GM18508 (cell line): ENCODE results near the gene PRDM1.

Experiments
- ATAC-seq: cut with Tn5 transposase; IDR thresholded peaks from one replicate; pipeline ENCODE4 v1.9.1; 2021; ENCODE audit warnings: moderate number of reproducible peaks; ENCODE audit not compliant: insufficient read depth, unreplicated experiment

The PRDM1 gene

DNA sequence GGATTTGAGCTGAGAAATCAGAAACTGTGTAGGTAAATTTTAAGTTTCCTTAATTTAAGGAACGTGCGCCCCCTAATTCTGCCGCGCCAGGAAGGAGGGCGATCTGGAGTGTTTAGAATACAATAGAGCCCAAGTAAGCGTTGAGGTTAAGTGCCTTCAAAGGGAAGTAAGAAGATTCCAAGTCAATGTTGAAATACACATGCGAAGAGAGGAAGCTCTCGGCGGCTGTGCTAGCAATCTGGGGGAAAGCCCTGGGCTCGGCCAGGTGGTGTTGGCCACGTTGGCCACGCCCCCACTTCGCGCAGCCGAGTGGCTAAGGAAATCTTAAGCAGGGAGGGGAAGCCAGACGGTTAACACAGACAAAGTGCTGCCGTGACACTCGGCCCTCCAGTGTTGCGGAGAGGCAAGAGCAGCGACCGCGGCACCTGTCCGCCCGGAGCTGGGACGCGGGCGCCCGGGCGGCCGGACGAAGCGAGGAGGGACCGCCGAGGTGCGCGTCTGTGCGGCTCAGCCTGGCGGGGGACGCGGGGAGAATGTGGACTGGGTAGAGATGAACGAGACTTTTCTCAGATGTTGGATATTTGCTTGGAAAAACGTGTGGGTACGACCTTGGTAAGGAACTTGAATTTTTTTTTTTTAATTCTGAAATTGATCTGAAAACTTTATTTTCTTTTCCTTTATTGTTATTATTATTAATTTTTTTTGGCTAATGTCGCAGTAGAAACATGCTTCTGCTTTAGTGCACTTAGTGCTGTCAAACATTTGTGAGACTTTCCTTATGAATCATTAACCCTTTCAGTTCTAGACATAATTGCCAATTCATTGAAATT lies at the start of gene PRDM1:
Gene PRDM1 (plus strand): TSS at position 353 of the 830 bp plus-strand sequence. CDS start 218 bp downstream, at position 571.
- ATAC-seq, result peak; percentile 52

DNA sequence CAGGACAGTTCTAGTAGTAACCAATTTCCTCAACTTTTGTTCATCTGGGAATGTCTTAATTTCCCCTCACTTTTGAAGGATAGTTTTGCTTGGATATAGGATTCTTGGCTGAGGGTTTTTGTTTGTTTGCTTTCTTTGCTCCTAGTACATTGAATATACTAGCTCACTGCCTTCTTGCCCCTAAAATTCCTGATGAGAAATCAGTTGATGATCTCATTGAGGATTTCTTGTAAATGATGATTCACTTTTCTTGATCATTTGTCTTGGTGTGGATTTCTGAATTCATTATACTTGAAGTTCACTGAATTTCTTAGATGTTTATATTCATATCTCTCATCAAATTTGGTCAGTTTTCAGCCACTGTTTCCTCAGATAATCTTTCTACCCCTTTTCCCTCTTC lies 49.1 kb upstream of the PRDM1 start:
- ATAC-seq, result no peak

DNA sequence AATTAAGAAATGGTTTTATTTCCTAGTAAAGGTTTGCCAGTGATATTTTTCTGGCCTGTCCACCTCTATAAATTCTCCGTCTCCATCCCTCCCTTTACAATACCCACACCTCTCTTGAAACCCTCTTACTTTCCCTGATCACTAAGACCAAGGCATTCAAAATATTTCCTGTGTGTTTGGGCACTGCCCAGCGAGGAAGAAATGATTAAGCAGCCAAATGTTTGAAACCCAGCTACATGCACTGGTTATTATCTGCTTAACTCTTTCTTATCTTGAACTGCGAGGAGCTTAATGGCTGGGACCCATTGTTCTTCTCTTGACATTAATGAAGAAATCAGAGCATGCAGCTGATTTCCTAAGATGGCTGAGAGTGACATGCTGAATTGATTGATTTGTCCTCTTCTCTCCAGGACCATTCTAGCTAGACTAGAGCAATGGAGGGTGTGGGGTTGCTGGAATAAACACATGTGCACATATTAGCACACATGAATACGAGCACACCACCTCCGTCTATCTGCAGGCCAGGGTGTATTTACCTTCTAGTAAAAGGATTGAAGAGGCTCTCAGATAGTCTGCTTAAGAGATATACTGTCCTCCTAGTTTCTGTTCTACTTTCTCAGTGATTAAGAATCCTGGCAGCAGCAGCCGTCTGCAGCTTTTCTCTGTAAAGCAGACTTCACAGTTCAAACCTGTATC lies 46.1 kb upstream of the PRDM1 start:
- no peak for ATAC-seq

DNA sequence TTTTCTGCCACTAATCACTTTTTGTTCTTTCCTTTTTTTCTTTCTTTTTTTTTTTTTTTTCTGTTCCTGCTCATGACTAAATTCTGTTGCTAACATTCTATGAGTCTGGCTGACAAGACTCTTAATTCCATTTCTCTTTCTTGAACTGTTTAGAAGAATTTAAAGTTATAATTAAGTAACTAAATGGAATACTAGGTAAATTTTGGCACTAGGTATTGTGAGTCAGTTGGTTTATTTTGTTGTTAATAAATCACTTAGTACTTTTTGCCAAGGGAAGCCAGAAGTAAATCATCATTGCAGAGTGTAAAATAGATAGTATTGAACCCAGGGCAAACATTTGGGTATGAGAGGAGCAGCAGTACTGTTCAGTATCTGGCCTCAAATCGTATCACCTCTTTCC lies 42.0 kb upstream of the PRDM1 start:
- ATAC-seq, result no peak

DNA sequence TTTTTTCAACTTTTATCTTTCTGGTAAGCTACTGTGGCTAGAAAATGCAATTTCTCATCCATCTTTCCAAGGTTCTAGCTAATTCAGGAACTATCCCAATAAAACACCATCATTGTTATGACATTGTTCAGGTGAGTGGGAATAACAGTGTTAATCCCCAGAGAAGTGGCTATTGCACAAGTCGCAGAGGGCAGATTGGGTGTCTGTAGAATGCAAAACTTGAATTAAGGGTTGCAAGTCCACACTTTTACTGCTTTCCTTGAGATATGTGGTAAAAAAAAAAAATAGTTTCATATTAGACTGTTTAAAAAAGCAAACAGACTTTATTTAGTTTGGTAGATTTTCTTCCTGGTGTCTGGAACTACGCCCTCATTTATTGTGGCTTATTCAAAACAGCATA lies 41.1 kb upstream of the PRDM1 start:
- no peak for ATAC-seq

DNA sequence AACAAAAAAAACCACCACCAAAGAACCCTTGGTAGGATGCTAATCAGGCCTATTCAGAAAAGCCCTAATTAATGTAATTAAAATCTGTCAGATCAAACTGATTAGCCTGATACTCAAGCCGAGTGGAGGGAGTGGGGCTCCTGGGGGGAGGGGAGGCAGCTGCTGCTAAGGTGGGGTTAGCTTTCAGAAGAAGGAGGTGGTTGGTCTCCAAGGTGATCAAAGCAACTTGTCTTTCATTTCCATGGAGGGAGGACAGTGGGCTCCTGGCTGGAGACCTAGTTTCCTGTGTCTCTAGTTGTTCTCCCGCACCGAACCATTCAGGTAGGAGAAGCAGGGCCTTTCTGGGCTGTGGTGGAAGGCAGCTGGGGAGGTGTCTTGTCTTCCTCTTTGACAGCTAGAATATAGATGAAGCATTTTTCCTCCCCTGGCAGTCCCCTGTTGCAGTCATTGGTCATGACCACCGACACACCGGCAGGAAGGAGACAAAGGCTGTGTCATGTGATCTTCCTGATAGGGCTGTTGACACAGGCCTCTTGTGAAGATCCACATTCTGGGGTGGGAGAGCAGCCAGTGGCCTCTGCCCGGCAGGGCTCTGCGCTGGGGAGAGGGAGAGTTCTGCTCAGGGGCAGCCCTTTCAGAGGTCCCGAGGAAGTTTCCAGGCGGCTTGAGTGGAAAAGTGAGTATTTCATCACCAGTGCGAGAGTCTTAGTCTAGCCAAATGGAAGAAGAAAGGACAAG lies 39.9 kb upstream of the PRDM1 start:
- ATAC-seq, result no peak

DNA sequence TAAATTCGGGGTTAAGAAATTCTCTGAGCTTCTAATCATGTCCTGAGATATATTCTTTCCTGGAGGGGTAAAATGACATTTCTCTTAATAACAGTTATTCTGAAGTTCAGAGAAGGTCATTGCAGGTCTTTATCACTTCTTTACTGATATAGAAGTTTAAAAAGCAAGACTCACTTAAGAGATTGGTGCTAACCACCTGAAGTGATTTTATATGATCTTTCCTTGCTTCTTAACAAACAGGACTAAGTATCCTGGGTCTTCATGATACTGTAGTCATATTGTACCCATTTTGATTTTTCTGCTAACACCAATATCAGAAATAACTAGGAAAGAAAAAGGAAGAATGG lies 39.3 kb upstream of the PRDM1 start:
- ATAC-seq, result no peak

DNA sequence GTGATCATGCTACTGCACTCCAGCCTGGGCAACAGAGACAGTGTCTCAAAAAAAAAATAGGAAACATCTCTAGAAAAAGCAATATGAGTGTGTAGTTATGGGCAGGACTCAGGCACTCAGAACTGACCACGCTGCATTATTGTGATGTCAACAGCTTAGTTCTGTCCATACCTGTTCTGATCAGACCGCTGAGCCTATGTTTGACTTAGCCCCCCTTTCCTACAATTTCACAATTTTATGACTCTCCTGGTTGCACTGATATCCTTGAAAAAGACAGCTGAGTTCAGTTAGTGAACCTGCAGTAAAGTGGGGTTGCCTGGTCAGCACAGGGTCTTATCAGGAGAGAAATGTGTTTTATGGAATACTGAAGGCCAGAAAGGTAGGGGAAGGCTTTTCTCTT lies 37.8 kb upstream of the PRDM1 start:
- ATAC-seq, result no peak

DNA sequence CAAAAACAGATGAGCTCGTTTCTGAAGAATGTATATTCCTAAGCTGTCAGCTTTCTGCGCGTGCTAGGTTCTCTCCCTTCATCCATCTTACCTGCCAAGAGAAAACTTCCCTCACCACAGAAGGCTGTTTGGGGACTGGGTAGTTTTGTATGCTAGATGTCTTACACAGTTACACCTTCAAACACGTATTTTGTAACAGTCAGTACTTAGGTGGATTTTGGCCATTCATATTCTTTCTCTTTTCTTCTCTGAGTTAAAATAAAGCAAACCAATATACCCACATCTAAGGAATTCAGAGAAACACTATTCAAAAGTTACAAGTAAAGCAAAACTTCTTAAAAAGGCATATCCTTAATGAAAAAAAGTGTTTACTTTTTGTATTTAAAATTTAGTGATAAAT lies 35.6 kb upstream of the PRDM1 start:
- no peak for ATAC-seq

DNA sequence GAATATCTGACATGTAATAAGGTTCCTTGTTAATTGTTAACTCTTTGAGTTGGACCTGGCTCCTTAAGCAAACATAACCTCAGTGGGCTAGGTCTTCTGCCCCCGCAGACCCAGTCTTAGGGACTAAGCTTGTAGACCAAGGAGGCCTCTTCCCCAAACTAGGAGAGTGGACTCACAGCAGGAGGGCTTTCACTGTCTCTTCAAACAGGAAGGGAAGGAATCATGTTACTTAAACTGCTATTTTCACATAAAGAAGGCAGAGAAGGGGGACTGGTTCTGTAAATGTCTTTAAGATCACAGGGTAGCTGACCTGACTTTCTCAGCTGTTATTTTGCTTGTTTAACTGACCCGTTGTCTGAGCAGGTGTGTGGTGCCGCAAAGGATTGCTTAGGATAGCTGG lies 34.9 kb upstream of the PRDM1 start:
- no peak for ATAC-seq

DNA sequence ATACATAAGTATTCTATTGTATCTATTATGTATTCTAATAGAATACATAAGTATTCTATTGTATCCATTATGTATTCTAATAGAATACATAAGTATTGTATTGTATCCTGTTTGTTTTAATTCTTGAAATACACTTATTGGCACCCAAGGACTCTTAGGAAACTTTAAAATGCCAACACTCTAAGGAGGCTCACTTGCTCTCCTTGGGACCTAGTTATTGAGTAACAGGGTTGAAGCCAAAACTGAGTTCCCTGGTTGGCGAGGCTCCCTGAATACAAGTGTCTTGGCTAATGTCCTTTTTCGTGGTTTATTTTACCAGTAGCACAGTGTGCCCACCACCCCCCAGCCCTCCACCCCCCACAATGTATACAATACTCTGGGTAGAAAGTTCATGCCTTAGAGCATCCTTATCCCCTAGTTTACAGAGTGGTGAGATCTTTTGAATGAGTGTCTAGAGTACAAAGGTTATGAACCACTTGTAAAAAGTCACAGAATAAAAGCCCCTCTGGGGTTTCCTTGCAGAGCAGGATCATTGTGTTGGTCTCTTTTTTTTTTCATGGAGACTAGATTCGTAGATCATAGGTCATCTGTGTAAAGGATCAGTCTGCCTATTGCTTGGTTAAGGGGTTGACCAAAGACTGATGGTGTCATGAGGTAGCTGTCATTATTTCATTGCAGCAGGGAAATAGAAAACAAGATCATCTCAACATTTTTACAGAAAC lies 32.5 kb upstream of the PRDM1 start:
- ATAC-seq, result no peak

DNA sequence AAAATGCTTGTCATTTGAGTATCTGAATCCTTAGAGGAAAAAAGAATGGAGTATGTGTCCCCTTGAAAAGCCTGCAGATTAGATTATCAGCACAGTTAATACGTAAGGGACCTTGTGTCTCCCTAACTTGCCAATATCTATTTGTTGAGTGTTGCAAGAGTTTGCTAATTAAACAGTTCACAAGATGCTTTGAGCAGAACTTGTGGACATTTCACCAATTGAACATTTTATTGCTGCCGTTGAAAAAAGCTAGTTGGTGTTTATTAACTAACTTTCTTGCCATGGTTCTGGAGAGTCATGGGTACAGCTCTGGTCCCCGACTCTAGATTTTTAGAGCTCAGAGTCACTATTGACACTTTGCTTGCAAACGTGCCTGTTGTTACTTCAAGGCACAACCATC lies 30.6 kb upstream of the PRDM1 start:
- ATAC-seq, result no peak

DNA sequence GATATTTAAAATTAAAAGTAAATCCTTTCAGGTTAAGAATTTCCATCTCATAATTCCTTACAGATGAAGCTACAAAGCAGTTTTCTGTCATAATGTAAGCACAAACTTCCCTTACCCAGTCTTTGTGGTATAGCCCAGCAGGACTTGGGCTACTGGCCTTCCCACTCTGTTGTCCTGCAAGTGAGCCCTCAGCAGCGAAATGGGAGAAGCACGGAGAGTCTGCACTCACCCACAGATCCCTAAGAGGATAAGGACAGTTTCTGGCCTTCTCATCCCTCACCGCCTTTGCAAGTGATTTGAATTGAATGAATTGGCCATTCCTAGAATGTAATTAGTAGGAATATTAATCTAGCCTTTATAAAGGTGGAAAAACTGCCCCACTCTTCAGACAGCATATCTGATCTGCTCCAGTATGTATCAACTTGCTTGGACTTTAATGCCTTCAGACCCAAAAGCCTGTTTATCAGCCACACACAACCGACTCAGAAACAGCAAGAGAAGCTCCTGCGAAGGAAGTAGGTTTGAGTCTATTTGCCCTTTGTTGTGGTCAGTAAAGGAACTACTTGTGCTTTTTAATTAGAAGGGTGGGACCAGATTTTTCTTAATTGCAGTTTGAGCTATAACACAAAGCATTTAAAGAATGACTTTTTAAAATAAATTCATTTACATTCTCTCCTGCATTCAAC lies 29.9 kb upstream of the PRDM1 start:
- no peak for ATAC-seq

DNA sequence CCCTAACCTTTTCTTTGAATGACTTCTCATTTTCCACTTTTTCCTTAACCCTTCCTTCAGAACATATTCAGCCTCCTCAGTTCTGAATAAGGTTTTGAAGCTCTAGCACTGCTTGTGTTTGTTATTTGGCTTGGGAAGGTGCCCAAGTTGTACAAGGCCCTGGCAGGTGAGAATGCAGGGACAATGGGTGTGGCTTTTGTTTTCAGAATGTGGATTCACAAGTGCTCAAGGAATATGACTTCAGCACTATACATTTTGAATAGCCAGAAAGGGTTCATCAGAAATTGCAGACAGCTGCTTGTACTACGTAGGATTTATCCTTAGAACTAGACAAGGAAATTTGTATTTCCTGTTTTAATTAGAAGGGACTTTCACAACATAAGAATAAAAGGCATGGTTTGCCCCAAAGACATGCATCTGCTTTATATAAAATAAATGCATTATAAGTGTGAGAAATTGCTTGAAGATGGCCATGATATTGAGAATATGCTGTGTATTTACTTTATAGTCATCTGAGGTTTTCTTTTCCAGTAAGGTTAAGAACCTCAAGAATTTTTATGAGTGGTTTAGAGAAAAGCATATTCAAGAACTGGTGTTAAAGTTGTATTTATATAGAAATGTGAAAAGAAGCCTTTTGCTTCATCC lies 29.3 kb upstream of the PRDM1 start:
- no peak for ATAC-seq

DNA sequence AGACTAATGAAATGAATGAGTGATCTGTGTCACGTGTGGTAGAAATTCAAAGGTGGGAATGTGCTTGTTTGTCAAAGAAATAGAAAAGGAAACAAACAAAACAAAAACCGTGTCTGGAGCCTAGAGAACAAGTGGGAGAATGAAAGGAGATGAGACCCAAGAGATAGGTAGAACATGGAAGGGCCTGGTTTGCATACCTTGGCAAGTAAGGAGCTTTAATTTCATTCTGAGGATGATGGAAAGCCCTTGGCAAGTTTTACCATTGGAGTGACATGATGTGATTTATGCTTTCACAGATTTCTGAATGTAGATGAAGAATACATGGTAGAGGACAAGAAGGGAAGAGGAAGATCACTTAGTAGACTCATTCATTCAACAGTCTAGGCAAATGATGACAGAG lies 26.8 kb upstream of the PRDM1 start:
- no peak for ATAC-seq

DNA sequence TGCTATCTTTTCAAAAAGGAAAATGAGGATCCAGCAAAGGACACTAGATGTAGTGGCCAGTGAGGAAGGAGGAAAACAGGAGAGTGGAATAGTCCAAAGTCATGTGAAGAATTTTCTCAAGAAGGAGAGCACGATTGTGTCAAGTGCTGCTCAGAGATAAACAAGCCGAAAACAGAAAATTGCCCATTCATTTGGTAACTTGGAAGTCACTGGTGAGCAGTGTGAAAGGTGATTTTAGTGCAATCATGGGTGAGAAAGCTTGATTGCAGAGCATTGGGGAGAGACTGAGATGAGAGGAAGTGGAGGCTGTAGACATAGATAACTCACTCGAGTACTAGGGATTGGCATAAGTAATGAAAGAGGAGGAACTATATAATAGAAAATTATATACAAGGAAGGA lies 26.0 kb upstream of the PRDM1 start:
- no peak for ATAC-seq

DNA sequence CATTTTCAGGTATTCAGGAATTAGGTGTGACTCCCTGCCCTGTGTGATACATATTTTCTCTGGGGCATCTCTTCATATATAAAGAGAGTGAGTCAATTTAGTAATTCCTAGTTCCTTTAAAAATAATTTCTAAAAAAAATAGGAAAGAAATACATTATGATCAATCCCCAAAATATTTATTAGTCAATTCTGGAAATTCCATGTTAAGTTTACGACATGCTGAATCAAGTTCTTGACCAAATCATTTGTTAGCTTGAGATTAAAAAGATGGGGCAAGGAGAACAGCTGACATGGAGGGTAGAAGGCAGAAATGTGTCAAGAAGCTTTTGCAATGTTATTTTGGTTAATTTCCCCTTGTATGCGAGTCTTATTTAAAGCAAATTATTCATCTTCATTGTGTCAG lies 22.7 kb upstream of the PRDM1 start:
- no peak for ATAC-seq

DNA sequence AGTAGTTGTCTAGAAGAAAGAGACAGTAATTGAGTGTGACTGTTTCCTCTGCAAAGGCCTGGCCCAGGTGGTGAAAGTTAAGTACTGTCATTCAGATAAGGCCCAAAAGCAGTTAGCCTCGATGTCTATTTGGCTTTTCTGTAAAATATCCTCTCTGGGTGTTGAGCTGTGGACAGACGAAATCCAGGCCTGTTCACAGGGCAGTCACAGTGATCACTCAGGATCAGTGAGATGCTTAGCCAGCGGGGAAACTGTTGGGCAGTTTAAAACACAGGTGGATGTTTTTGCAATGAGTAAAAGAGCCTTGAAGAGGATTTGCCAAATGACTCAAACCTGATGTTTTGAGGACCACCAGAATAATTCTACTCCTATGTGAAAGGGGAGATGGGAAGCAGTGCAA lies 22.0 kb upstream of the PRDM1 start:
- ATAC-seq, result no peak

DNA sequence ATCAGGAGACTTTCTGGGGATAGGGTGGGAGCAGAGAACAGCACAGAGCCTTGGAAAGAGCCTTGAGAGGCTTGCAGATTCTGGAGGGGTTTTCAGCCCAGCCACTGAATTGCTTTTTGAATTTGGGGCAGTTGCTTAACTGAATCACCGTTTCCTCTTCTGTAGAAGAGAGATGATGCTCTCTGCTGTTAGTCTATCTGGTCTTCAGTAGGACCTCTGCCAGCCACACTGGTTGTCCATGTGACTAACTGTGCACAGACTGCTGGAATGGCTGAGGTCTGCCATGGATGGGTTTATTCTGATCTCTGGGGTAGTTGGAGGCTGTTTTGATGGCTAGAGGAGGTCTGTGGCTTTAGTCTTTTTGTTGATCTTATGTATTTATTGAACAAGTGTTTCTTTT lies 21.4 kb upstream of the PRDM1 start:
- no peak for ATAC-seq

DNA sequence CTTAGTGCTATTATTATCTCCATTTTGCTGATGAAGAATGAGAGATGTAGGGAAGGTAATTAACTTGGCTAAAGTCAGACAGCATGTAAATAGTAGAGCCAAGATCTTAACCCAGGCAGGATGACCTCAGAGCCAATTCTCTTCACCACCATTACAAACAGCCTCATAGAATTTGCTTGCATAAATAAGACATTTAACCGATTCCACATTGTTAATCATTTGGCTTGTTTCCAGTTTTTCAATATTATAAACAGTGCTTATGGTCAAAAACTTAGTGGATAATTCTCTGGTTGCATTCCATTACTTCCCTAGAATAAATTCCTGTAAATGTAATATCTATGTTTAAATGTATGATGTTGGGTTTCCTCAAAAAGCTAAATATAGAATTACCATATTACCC lies 19.1 kb upstream of the PRDM1 start:
- ATAC-seq, result no peak
